NK-92 treated with Interleukin-12 subunit alpha and Interleukin-12 subunit beta, amount 100 ng/mL, for 24 hours (cell line): Measurements from ENCODE around the gene RASA4B.
"Not testable (repeated sequence)": the region's sequence is repeated elsewhere in the genome, so short reads cannot be mapped to it uniquely, and the experiment has no call there.

Experiments used
- DNase-seq: peaks from one replicate; lab custom pipeline; 2025; lab: John Stamatoyannopoulos, UW

Gene RASA4B

GRCh38 chr7:102511860-102512522 is 5.6 kb downstream of the RASA4B start:
- not testable (repeated sequence) for DNase-seq

GRCh38 chr7:102510575-102510974 is 7.0 kb downstream of the RASA4B start:
- DNase-seq, result not testable (repeated sequence)

GRCh38 chr7:102507410-102508088 is 10.0 kb downstream of the RASA4B start:
- DNase-seq, result not testable (repeated sequence)

- DNase-seq, result not testable (repeated sequence)
These were observed 12.0 kb downstream of the RASA4B start for GRCh38 chr7:102505298-102506185.

GRCh38 chr7:102503141-102503540 is 14.4 kb downstream of the RASA4B start:
- not testable (repeated sequence) for DNase-seq

- DNase-seq, result not testable (repeated sequence)
These were observed 19.3 kb downstream of the RASA4B start for GRCh38 chr7:102498321-102498720.

- not testable (repeated sequence) for DNase-seq
These were observed 20.3 kb downstream of the RASA4B start for GRCh38 chr7:102497308-102497707.

- DNase-seq, result not testable (repeated sequence)
These were observed 20.7 kb downstream of the RASA4B start for GRCh38 chr7:102496861-102497260.

GRCh38 chr7:102494473-102495149 is 23.0 kb downstream of the RASA4B start:
- DNase-seq, result not testable (repeated sequence)

GRCh38 chr7:102494026-102494425 is 23.6 kb downstream of the RASA4B start:
- DNase-seq, result not testable (repeated sequence)

GRCh38 chr7:102493220-102493935 is 24.2 kb downstream of the RASA4B start:
- DNase-seq, result not testable (repeated sequence)

GRCh38 chr7:102490529-102491075 is 27.0 kb downstream of the RASA4B start:
- DNase-seq, result not testable (repeated sequence)

- DNase-seq, result not testable (repeated sequence)
These were observed 33.3 kb downstream of the RASA4B start for GRCh38 chr7:102484317-102484716.

- not testable (repeated sequence) for DNase-seq
These were observed 35.6 kb downstream of the RASA4B start for GRCh38 chr7:102481962-102482361.

GRCh38 chr7:102479982-102480637 is 37.5 kb downstream of the RASA4B start:
- DNase-seq, result not testable (repeated sequence)

- DNase-seq, result not testable (repeated sequence)
These were observed 38.4 kb downstream of the RASA4B start for GRCh38 chr7:102479209-102479584.

- DNase-seq, result not testable (repeated sequence)
These were observed 39.0 kb downstream of the RASA4B start, which contains the start of gene POLR2J for GRCh38 chr7:102478314-102479208. Gene POLR2J, minus strand, starts transcription at chr7:102478922. Its CDS starts 62 bp downstream, at chr7:102478860.

- DNase-seq, result not testable (repeated sequence)
These were observed 42.7 kb downstream of the RASA4B start for GRCh38 chr7:102474736-102475435.
